Esophagus mucosa (tissue), 1 donor: ENCODE results near the gene CDC42BPB. TPM values are rescaled to one million over a fixed set of nuclear protein-coding genes. Genes with fewer than 3 reads are reported as not detected.
A peak's percentile ranks its signal among the peaks of the same experiment; 100 is the strongest.
"Not testable (repeated sequence)": the region's sequence is repeated elsewhere in the genome, so short reads cannot be mapped to it uniquely, and the experiment has no call there.

Source experiments
- ATAC-seq: fragments of 200-7000 bp; cut with Tn5 transposase; one replicate; pipeline ENCODE4 v1.9.1; 2020
- total RNA-seq: library from RNA; stranded (reverse); gene quantifications from one replicate; pipeline ENCODE4 v1.2.4, GENCODE V29; 2023
- donor health status: DM: yes; HTN: yes; CAD: no.

The CDC42BPB gene
- total RNA-seq, 1 donor from 2014 or later = 48.5 TPM

GRCh38 chr14:103071544-103072251 lies 14.3 kb upstream of the CDC42BPB start:
- peak; percentile 49 for ATAC-seq

- ATAC-seq = no peak
Measured at GRCh38 chr14:103070971-103071542, 13.7 kb upstream of the CDC42BPB start.

GRCh38 chr14:103070263-103070885 lies 13.0 kb upstream of the CDC42BPB start:
- ATAC-seq = no peak

GRCh38 chr14:103068351-103069073 lies 11.2 kb upstream of the CDC42BPB start:
- ATAC-seq = no peak

GRCh38 chr14:103067231-103067954 lies 10.0 kb upstream of the CDC42BPB start:
- ATAC-seq = peak; percentile 87

- no peak for ATAC-seq
Measured at GRCh38 chr14:103066399-103066798, 9.1 kb upstream of the CDC42BPB start.

GRCh38 chr14:103065861-103066260 lies 8.5 kb upstream of the CDC42BPB start:
- ATAC-seq = no peak

- ATAC-seq = no peak
Measured at GRCh38 chr14:103064978-103065377, 7.6 kb upstream of the CDC42BPB start.

GRCh38 chr14:103064436-103064835 lies 7.1 kb upstream of the CDC42BPB start:
- no peak for ATAC-seq

GRCh38 chr14:103061482-103061976 lies 4.2 kb upstream of the CDC42BPB start:
- no peak for ATAC-seq

GRCh38 chr14:103059556-103059955 lies 2.2 kb upstream of the CDC42BPB start:
- ATAC-seq = no peak

GRCh38 chr14:103058164-103059055 lies 1.1 kb upstream of the CDC42BPB start:
- peak; percentile 17 for ATAC-seq

- peak; percentile 6 for ATAC-seq
Measured at GRCh38 chr14:103057028-103057371, 349 bp downstream of the CDC42BPB start.

GRCh38 chr14:103056322-103057027 lies 874 bp downstream of the CDC42BPB start:
- peak; percentile 21 for ATAC-seq

GRCh38 chr14:103055695-103056094 lies 1.7 kb downstream of the CDC42BPB start:
- ATAC-seq = no peak

- no peak for ATAC-seq
Measured at GRCh38 chr14:103052407-103052806, 4.9 kb downstream of the CDC42BPB start.

- no peak for ATAC-seq
Measured at GRCh38 chr14:103050935-103051334, 6.4 kb downstream of the CDC42BPB start.

GRCh38 chr14:103047453-103047852 lies 9.9 kb downstream of the CDC42BPB start:
- ATAC-seq = not testable (repeated sequence)

- ATAC-seq = no peak
Measured at GRCh38 chr14:103045371-103045869, 11.9 kb downstream of the CDC42BPB start.

- no peak for ATAC-seq
Measured at GRCh38 chr14:103043257-103044015, 13.9 kb downstream of the CDC42BPB start.
